Keratinocyte (primary cell): ENCODE data around the gene WDR91. TPM values are rescaled to one million over a fixed set of nuclear protein-coding genes. Genes with fewer than 3 reads are reported as not detected.

Source experiments
- DNase-seq: peaks from one replicate; pipeline ENCODE4 v3.0.0-alpha.2; 2011; ENCODE audit warnings: low read depth, missing footprints, low spot score
- FAIRE-seq: peaks from 2 replicates; lab custom pipeline; 2011; peaks lifted over from hg19 to GRCh38; lab: Jason Lieb, UNC
- H2AFZ ChIP-seq: 2 replicates; pipeline ENCODE4 v1.6.0; 2012; ENCODE audit warnings: low read length, control low read depth, inconsistent platforms; ENCODE audit not compliant: control insufficient read depth
- H3K27ac ChIP-seq: 2 replicates; pipeline ENCODE4 v1.5.1; 2011; ENCODE audit warnings: low read length; ENCODE audit not compliant: control insufficient read depth, insufficient read depth
- H3K27me3 ChIP-seq: 3 replicates; pipeline ENCODE4 v1.6.0; 2011; ENCODE audit warnings: low read length; ENCODE audit not compliant: control insufficient read depth, insufficient read depth; ENCODE audit errors: extremely low read depth
- H3K36me3 ChIP-seq, 2 experiments: 2 replicates in 1 of 2; 3 replicates in 1 of 2; pipeline ENCODE4 v1.5.1; 2011; ENCODE audit warnings: low read length in 2 of 2, mild to moderate bottlenecking in 1 of 2; ENCODE audit not compliant: control insufficient read depth in 2 of 2, insufficient read depth in 2 of 2; ENCODE audit errors: extremely low read depth in 1 of 2
- H3K4me1 ChIP-seq: 3 replicates; pipeline ENCODE4 v1.5.1; 2011; ENCODE audit warnings: low read length; ENCODE audit not compliant: control insufficient read depth, insufficient read depth; ENCODE audit errors: extremely low read depth
- H3K4me2 ChIP-seq: 3 replicates; pipeline ENCODE4 v1.6.0; 2011; ENCODE audit warnings: low read depth, low read length; ENCODE audit not compliant: control insufficient read depth, insufficient read depth; ENCODE audit errors: extremely low read depth
- H3K4me3 ChIP-seq, 3 experiments: fragments of 200-600 bp in 1 of 3; sonication (generic) in 1 of 3; 2 replicates in 2 of 3; 3 replicates in 1 of 3; pipeline ENCODE4 v1.5.1; 2011 to 2016; ENCODE audit warnings: low read length in 3 of 3, mild to moderate bottlenecking in 3 of 3, control low read depth in 2 of 3, inconsistent platforms in 1 of 3, low read depth in 1 of 3, mixed read lengths in 1 of 3, mixed run types in 1 of 3, moderate library complexity in 1 of 3; ENCODE audit not compliant: control insufficient read depth in 2 of 3, insufficient read depth in 2 of 3; ENCODE audit errors: extremely low read depth in 1 of 3
- H3K79me2 ChIP-seq: 2 replicates; pipeline ENCODE4 v1.6.0; 2012; ENCODE audit warnings: low read length; ENCODE audit not compliant: control insufficient read depth, insufficient read depth
- H3K9ac ChIP-seq: 3 replicates; pipeline ENCODE4 v1.6.0; 2011; ENCODE audit warnings: low read length; ENCODE audit not compliant: control insufficient read depth, insufficient read depth; ENCODE audit errors: extremely low read depth
- H3K9me1 ChIP-seq: 3 replicates; pipeline ENCODE4 v1.6.0; 2011; ENCODE audit warnings: low read length; ENCODE audit not compliant: control insufficient read depth, insufficient read depth; ENCODE audit errors: extremely low read depth
- H3K9me3 ChIP-seq: 2 replicates; pipeline ENCODE4 v1.5.1; 2012; ENCODE audit warnings: low read depth, low read length; ENCODE audit not compliant: control insufficient read depth
- H4K20me1 ChIP-seq: 3 replicates; pipeline ENCODE4 v1.6.0; 2011; ENCODE audit warnings: low read length; ENCODE audit not compliant: control insufficient read depth, insufficient read depth; ENCODE audit errors: extremely low read depth
- CTCF ChIP-seq, 3 experiments: IDR thresholded peaks in 1 of 3; conservative IDR thresholded peaks in 1 of 3; optimal IDR thresholded peaks in 1 of 3; 2 replicates in 2 of 3; 3 replicates in 1 of 3; pipeline versions ENCODE3 to v1.5.1; 2011; ENCODE audit warnings: low read length in 3 of 3, mild to moderate bottlenecking in 3 of 3, moderate library complexity in 2 of 3, control low read depth in 1 of 3, inconsistent platforms in 1 of 3; ENCODE audit not compliant: insufficient read depth in 2 of 3; ENCODE audit errors: extremely low read depth in 1 of 3
- EZH2 ChIP-seq: IDR thresholded peaks from one replicate; pipeline ENCODE4 v1.6.1; 2012; ENCODE audit warnings: inconsistent platforms, mild to moderate bottlenecking, low read length, moderate library complexity
- dilution Hi-C: fragments of 300-500 bp; cut with MboI; formaldehyde crosslinking; loops from one replicate; pipeline ENCODE4 v1.7.0; 2020; ENCODE audit warnings: low sequenced_read_pairs; ENCODE audit not compliant: extremely low pct_ligation_motif_present
- polyA plus RNA-seq, 5 experiments: library from polyadenylated mRNA; depleted of rRNA in 3 of 5; stranded (reverse) in 3 of 5; stranded (forward) in 1 of 5; unstranded in 1 of 5; fragments of >200 nt; gene quantifications; 1 replicate in 1 of 5; 2 replicates in 3 of 5; 3 replicates in 1 of 5; pipeline versions ENCODE4 v1.2.1 to v1.2.3, GENCODE V29; 2011 to 2012; ENCODE audit warnings: missing spikeins in 2 of 5, low read depth in 1 of 5, low replicate concordance in 1 of 5

WDR91 gene
- polyA plus RNA-seq, 1 donor (not counting 4 experiments of a cell fraction or from before 2014, with no cell fraction given): 22.5 TPM

- TF ChIP-seq EZH2 (no peak), CTCF (optimal IDR thresholded peaks at IDR 0.05 in 1 of 3, IDR thresholded peaks at IDR 0.05 in 1 of 3, conservative IDR thresholded peaks at IDR 0.05 in 1 of 3; ENCODE audit: extremely low read depth in 1 of 3, insufficient read depth in 2 of 3, low read length in 3 of 3) (no peak)
- Histone ChIP-seq H2AFZ (no peak overlapping the region), H3K79me2 (no peaks in the 10 kb centered on the region), H3K9me3 (no peaks in the 10 kb centered on the region), H3K4me3 (no peak overlapping the region), H3K9ac (no peak overlapping the region), H3K4me1 (no peaks in the 10 kb centered on the region), H3K9me1 (no peaks in the 10 kb centered on the region), H3K4me2 (no peak overlapping the region), H4K20me1 (no peaks in the 10 kb centered on the region), H3K27ac (no peak overlapping the region), H3K36me3 (no peaks in the 10 kb centered on the region), H3K27me3 (no peaks in the 10 kb centered on the region)
- no peak for FAIRE-seq
- no peak for DNase-seq
- dilution Hi-C loops: no loop called here
Measured at GRCh38 chr7:135232087-135232486, 20.8 kb upstream of the WDR91 start.

DNA sequence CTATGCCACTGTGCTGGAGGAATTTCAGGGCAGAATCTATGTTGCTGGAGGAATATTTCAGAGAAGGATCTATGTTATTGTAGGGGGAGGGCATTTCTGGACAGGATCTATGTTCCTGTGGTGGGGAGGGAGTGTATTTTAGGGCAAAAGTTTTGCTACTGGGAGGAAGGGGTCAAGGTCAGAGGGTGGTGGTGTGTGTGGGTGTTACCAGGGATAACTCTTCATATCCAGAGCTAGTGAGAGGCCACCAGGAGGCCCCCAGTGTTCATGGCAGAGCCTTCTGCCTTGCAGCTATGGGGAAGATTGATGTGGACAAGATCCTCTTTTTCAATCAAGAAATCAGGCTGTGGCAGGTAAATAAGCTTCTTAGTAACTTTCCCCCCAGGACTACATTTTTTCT, 20.4 kb upstream of the WDR91 start:
- Histone ChIP-seq H4K20me1 (no peaks in the 10 kb centered on the region), H3K9ac (no peak overlapping the region), H3K27ac (no peak overlapping the region), H3K4me3 (no peak overlapping the region), H3K27me3 (no peaks in the 10 kb centered on the region), H3K4me2 (no peak overlapping the region), H3K4me1 (no peaks in the 10 kb centered on the region), H3K9me1 (no peaks in the 10 kb centered on the region), H3K9me3 (no peaks in the 10 kb centered on the region), H3K36me3 (no peaks in the 10 kb centered on the region), H2AFZ (no peak overlapping the region), H3K79me2 (no peaks in the 10 kb centered on the region)
- no peak for TF ChIP-seq CTCF (optimal IDR thresholded peaks at IDR 0.05 in 1 of 3, IDR thresholded peaks at IDR 0.05 in 1 of 3, conservative IDR thresholded peaks at IDR 0.05 in 1 of 3; ENCODE audit: extremely low read depth in 1 of 3, insufficient read depth in 2 of 3, low read length in 3 of 3)
- TF ChIP-seq EZH2: no peak
- no peak for FAIRE-seq
- DNase-seq: no peak
- dilution Hi-C loops: no loop called here
